Hematopoietic multipotent progenitor cell treated with erythropoietin and hydrocortisone succinate and interleukin-3 and kit ligand, for 4 days (in vitro differentiated cells): ENCODE results near the gene APAF1.
"Not testable (repeated sequence)": the region's sequence is repeated elsewhere in the genome, so short reads cannot be mapped to it uniquely, and the experiment has no call there.

ENCODE experiments used
- DNase-seq: peaks from one replicate; pipeline ENCODE4 v3.0.0-alpha.2; 2015

The APAF1 gene

GRCh38 chr12:98725476-98726247 lies 80.6 kb downstream of the APAF1 start:
- DNase-seq: peak; percentile 79

DNA sequence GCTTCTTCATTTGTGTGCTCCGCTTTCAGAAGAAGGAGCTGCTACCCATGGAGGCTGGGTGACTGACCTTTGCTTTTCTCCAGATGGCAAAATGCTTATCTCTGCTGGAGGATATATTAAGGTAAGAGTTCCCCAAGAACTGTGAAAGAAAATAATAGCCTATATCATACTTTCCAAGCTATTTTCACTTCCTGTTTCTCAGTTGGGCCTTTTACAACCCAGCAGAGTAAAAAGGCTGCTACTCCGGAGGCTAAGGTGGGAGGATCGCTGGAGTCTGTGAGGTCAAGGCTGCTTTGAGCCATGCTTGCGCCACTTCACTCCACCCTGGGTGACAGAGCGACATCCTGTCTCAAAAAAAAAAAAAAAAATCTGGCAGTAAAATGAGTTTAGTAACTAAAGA lies 82.1 kb downstream of the APAF1 start:
- no peak for DNase-seq

- no peak for DNase-seq
Measured at GRCh38 chr12:98730412-98730811, 85.3 kb downstream of the APAF1 start.

DNA sequence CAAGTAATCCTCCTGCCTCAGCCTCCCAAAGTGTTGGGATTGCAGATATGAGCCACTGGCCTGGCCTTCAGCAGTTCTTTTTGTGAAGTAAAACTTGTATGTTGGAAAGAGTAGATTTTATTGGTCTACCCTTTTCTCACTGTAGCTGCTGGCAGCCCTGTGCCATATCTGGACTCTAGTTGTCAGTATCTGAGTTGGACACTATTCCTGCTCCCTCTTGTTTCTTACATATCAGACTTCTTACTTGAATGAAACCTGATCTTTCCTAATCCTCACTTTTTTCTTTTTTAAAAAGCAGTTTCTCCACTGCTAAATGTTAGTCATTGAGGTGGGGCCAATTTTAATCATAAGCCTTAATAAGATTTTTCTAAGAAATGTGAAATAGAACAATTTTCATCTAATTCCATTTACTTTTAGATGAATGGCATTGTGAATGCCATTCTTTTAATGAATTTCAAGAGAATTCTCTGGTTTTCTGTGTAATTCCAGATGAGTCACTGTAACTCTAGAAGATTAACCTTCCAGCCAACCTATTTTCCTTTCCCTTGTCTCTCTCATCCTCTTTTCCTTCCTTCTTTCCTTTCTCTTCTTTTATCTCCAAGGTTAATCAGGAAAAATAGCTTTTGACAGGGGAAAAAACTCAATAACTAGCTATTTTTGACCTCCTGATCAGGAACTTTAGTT lies 88.7 kb downstream of the APAF1 start:
- DNase-seq: no peak

- DNase-seq: no peak
Measured at GRCh38 chr12:98735821-98736220, 90.7 kb downstream of the APAF1 start.

DNA sequence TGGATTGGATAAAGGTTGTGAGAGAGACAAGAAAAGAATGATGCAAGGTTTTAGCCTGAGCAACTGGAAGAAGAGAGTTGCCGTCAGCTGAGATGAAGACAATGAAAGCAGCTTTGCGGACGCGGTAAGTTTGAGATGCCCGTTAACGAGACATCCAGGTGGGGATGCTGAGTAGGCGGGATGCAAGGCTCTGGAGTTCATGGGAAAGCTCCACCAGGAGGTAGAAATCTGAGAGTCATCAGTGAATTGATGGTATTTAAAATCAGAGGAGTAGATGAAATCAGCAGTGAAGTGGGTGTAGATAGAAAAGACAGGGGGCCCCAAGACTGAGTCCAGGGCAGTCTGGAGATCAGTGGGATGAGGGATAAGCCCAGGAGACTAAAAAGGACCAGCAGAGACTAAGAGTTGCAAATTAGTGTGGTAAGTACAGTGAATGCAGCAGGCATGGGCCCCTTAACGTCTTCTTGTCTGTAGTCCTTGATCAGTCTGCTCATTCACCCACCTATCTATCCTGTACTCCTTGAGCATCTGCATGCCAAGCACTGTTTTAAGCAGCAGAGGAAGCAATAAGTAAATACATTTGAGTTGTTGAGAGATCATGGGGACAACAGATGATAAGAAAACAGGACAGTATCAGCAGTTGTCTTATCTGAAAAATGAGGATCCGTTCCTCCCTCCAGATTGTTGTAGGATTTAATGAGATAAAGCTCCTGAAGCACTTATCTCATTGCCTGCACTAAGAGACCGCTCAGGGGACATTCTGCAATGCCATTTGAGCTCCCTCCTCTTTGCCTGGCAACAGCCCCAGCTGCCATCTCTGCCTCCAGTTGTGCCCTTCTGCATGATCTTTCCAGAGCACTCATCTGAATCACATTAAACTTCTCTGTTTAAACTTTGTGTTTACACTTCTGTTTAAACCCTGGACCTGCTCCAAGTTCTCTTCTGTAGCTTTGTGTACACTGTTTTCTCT lies 91.5 kb downstream of the APAF1 start:
- DNase-seq: peak; percentile 12

- no peak for DNase-seq
Measured at GRCh38 chr12:98737322-98737712, 92.2 kb downstream of the APAF1 start.

GRCh38 chr12:98738002-98738401 lies 92.9 kb downstream of the APAF1 start:
- DNase-seq: no peak

DNA sequence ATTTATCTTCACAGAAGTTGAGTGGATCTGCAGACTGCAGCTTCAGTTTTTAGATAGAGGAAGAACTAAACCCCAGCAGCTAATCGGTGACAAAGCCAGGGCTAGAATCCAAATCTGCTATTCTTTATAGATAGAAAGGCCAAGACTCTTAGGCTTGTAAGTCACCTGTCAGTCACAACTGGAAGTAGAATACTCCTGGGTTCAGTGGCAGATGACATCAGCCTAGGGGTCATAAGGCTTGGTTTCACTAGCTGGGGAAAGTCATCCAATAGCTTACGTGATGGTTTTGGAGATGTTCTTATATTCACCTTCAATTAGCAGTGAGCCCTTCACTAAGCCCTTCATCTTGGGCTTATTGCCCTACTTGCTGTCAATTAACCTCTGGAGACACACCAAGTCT lies 93.4 kb downstream of the APAF1 start:
- no peak for DNase-seq

DNA sequence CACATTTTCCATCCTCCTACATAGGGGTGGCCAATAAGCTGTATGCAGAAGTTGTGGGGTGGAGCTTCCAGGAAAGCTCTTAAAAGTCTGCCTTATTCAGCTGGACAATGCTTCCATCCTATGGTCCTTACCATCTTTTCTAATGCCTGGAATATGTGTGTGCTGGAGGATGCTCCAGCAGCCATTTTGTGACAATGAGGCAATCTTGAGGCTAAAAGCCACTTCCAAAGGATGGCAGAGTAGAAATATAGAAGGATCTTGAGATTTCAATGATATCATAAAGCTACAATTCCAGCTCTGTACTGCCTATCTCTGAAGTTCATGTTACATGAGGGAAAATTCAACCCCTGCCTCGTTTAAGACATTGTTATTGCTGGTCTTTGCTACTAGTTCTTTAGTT lies 95.7 kb downstream of the APAF1 start:
- DNase-seq: no peak

GRCh38 chr12:98741196-98741555 lies 96.1 kb downstream of the APAF1 start:
- DNase-seq: no peak

GRCh38 chr12:98741556-98742265 lies 96.6 kb downstream of the APAF1 start:
- no peak for DNase-seq

DNA sequence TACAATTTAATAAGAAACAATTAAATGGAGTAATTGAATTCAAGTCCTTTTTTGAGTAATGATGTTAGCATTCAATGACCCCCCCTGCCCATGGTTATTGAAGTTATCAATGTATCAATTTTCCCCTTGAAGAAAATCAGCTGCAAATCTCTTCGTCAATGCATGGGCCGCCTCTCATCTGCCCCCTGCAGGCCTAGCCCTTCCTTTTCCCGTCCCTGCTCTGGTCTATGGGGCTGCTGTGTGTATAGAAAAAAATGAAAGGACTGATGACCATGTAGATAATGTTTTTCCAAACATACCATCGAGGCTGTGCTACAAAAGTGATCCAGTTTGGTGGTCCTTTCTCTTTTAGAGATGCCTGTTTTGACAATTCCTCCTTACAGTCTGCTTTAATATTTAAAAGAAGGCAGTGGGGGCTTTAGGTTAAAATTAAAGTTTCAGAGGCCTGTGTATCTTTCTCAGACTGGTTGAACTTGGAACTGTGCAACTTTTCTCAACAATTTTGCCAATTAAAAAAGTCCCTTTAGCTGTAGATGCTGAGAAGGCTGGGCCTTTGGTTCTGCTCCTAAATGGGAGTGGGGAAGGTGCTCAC lies 98.4 kb downstream of the APAF1 start:
- DNase-seq: peak; percentile 61

DNA sequence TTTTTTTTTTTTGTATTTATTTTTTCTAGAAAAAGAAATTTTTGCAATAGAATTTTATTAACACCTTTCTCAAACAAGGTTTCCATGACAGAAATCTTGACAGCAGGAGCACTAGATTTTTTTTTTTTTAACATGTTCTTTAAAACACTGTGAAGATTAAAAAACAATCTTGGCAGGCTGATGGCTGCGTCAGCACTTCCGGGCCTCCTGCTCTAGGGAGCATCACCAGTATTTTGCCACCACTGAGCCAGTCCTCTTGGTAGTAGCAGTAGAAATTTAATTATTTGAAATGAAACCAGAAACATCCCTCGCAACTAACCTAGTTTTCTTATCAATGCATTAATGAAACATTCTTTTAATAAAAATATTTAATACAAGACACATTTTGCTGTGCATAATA lies 99.6 kb downstream of the APAF1 start:
- no peak for DNase-seq

DNA sequence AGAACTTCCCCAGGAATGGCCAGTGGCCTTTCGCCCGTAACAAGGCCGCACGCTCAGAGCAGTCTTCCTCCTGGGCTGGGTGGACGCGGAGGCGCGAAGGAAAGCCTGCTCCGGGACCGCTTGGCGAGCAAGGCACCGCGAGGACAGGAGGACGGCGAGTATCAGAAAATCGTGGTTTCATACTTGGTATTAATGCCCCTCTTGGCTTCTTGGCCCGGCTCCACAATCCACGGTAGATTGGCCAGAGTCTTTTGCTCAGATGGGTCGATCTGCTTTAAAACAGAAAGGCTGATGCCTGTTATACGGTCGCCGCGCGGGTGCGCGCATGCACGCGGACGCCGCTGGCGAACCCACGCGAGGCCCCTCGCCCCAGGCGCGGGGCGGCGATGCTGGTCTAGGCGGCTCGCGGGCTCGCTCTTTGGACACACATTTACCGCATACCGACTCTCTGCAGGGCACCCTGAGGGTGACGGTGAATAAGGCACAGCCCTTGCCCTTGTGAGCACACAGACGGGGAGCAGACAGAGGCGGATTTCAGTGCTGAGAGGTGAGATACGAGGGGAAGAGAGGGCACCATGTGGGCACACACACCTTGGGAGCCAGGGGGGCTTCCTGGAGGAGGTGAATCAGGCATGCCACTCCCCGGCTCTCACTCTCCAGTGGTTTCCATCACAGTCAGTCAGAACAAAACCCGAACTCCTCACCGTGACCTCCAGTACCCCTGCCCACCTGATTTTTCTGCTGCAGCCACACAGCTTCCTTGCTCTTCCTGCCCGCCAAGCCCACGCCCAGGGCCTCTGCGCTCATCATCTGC lies 100.7 kb downstream of the APAF1 start:
- DNase-seq: peak; percentile 32

DNA sequence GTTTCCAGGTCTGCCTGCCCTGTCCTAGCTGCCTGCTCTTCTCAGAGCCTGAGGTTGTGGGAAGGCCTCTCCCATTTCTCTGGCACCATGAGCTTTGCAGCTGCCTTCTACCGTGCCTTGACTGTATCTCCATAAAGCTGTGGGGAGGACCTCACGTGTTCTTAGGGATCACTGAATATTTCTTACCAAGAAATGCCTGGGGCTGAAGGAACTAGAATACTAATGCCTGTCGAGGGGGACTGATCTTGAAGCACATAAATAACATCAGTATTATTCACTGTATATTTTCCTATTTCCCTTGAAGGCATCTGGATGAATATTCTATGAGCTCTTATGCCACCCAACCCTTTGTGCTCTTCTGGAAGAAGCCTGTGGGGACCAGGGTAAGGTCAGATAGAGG lies 103.4 kb downstream of the APAF1 start:
- no peak for DNase-seq

GRCh38 chr12:98750511-98750910 lies 105.4 kb downstream of the APAF1 start:
- DNase-seq: no peak

DNA sequence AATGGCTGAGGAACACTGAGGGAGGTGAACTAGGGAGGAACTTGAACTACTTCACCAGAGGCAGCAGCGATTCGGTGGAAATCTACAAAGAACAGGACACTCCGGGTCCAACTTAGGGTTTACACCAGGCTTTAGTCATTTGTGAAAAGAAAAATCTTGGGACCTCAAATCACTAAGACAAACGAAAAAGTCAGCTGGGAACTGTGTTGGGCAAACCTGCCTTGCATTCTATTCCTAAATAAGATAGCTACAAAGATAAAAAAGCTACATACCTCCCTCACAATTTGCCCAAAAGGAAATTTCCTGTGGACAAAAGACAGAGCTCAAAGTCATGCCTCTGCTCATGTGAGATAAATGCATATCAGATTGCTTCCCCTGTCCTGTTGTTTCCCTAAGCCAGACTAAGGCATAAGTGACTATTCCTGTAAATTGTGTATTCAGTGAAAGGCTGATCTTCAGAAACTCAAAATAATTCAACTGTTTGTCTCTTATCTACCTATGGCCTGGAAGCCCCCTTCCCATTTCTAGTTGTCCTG lies 106.6 kb downstream of the APAF1 start:
- peak; percentile 11 for DNase-seq

GRCh38 chr12:98752726-98753125 lies 107.6 kb downstream of the APAF1 start:
- DNase-seq: no peak

GRCh38 chr12:98754095-98754494 lies 109.0 kb downstream of the APAF1 start:
- DNase-seq: no peak

DNA sequence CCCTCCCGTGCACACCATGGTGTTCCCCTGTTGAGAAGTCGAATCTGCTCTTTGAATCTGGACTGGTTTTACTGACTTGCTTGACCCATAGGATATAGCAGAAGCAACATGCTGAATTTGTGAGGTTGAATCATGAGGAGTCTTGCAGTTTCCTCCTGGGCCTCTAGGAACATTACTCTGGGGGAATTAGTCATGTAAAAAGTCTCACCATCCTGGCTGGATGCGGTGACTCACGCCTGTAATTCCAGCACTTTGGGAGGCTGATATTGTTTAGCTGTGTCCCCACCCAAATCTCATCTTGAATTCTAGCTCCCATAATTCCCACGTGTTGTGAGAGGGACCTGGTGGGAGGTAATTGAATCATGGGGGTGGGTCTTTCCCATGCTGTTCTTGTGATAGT lies 110.8 kb downstream of the APAF1 start:
- not testable (repeated sequence) for DNase-seq
